IMR-90 (cell line): ENCODE results near the gene ZSCAN25. TPM values are rescaled to one million over a fixed set of nuclear protein-coding genes. Genes with fewer than 3 reads are reported as not detected.

ENCODE experiments used
- ATAC-seq: fragments of 200-7000 bp; cut with Tn5 transposase; 2 replicates; pipeline ENCODE4 v1.9.1; 2020; ENCODE audit warnings: low read depth, mild to moderate bottlenecking, moderate library complexity
- BruUV-seq: library from RNA; stranded (reverse); fragments of 400-500 nt; replicated peaks from 2 replicates; lab custom pipeline; 2021; lab: Mats Ljungman, UMichigan
- CTCF ChIA-PET: fragments of 300-600 bp; formaldehyde crosslinking; extraction: SDS; loops from one replicate; lab custom pipeline; 2021; ENCODE audit warnings: antibody characterized with exemption; lab: Yijun Ruan, JAX
- POLR2A ChIA-PET: fragments of 300-600 bp; sonication (Branson Sonifier 250); formaldehyde crosslinking; loops from one replicate; lab custom pipeline; 2022; ENCODE audit warnings: antibody characterized with exemption; ENCODE audit not compliant: unreplicated experiment; lab: Charles Lee
- DNase-seq: peaks from one replicate; pipeline ENCODE4 v3.0.0; 2013
- H2AFZ ChIP-seq: replicated peaks from 2 replicates; pipeline ENCODE3; 2013; ENCODE audit warnings: low read length, mild to moderate bottlenecking; ENCODE audit not compliant: poor library complexity
- H2AK5ac ChIP-seq: 2 replicates; pipeline ENCODE4 v1.6.1; 2013; ENCODE audit warnings: low read depth, low read length, inconsistent platforms
- H2AK9ac ChIP-seq: replicated peaks from 2 replicates; pipeline ENCODE3; 2013; ENCODE audit warnings: mild to moderate bottlenecking, low read depth, low read length, moderate library complexity; ENCODE audit not compliant: poor library complexity
- H2BK120ac ChIP-seq: 2 replicates; pipeline ENCODE4 v1.6.1; 2013; ENCODE audit warnings: low read depth, low read length, inconsistent platforms
- H2BK15ac ChIP-seq: 3 replicates; pipeline ENCODE4 v1.6.1; 2013; ENCODE audit warnings: low read depth, low read length, inconsistent platforms
- H2BK20ac ChIP-seq: 2 replicates; pipeline ENCODE4 v1.6.1; 2013; ENCODE audit warnings: low read depth, mild to moderate bottlenecking, inconsistent platforms, low read length, moderate library complexity
- H2BK5ac ChIP-seq: 2 replicates; pipeline ENCODE4 v1.6.1; 2013; ENCODE audit warnings: mild to moderate bottlenecking, low read depth, low read length, inconsistent platforms; ENCODE audit not compliant: poor library complexity, severe bottlenecking
- H3K14ac ChIP-seq: replicated peaks from 2 replicates; pipeline ENCODE4 v1.6.1; 2013; ENCODE audit warnings: low read depth, low read length, inconsistent platforms
- H3K18ac ChIP-seq: 2 replicates; pipeline ENCODE4 v1.6.1; 2013; ENCODE audit warnings: low read depth, low read length, control low read depth
- H3K23ac ChIP-seq: 2 replicates; pipeline ENCODE4 v1.6.1; 2013; ENCODE audit warnings: low read depth, low read length, inconsistent platforms
- H3K27ac ChIP-seq: 2 replicates; pipeline ENCODE4 v1.5.1; 2013; ENCODE audit warnings: mild to moderate bottlenecking, control low read depth, low read length; ENCODE audit not compliant: insufficient read depth
- H3K27me3 ChIP-seq: 2 replicates; pipeline ENCODE4 v1.6.1; 2013; ENCODE audit warnings: low read length; ENCODE audit not compliant: control insufficient read depth, insufficient read depth
- H3K36me3 ChIP-seq: 2 replicates; pipeline ENCODE4 v1.6.1; 2013; ENCODE audit warnings: low read length, mixed read lengths; ENCODE audit not compliant: control insufficient read depth, insufficient read depth
- H3K4ac ChIP-seq: 2 replicates; pipeline ENCODE4 v1.6.1; 2013; ENCODE audit warnings: low read depth, low read length, inconsistent platforms
- H3K4me1 ChIP-seq: 2 replicates; pipeline ENCODE4 v1.6.1; 2013; ENCODE audit warnings: low read length, mixed read lengths; ENCODE audit not compliant: control insufficient read depth, insufficient read depth
- H3K4me2 ChIP-seq: 2 replicates; pipeline ENCODE4 v1.6.1; 2013; ENCODE audit warnings: low read depth, mild to moderate bottlenecking, control low read depth, low read length, moderate library complexity
- H3K4me3 ChIP-seq: 2 replicates; pipeline ENCODE4 v1.5.1; 2013; ENCODE audit warnings: low read depth, mild to moderate bottlenecking, control low read depth, low read length, moderate library complexity; ENCODE audit not compliant: insufficient read depth
- H3K56ac ChIP-seq: 2 replicates; pipeline ENCODE4 v1.6.1; 2013; ENCODE audit warnings: low read length, inconsistent platforms; ENCODE audit not compliant: insufficient read depth; ENCODE audit errors: extremely low read depth
- H3K79me1 ChIP-seq, 2 experiments: 2 replicates each; pipeline ENCODE4 v1.6.1; 2013; ENCODE audit warnings: low read length in 2 of 2, inconsistent platforms in 1 of 2, low read depth in 1 of 2
- H3K9ac ChIP-seq: 2 replicates; pipeline ENCODE4 v1.6.1; 2013; ENCODE audit warnings: low read depth, low read length, control low read depth
- H3K9me1 ChIP-seq: 2 replicates; pipeline ENCODE4 v1.6.1; 2013; ENCODE audit warnings: low read length, inconsistent platforms; ENCODE audit not compliant: insufficient read depth
- H3K9me3 ChIP-seq: 2 replicates; pipeline ENCODE4 v1.6.1; 2013; ENCODE audit warnings: low read length; ENCODE audit not compliant: control insufficient read depth, insufficient read depth
- H4K20me1 ChIP-seq: 2 replicates; pipeline ENCODE4 v1.6.1; 2013; ENCODE audit warnings: low read length, inconsistent platforms; ENCODE audit not compliant: insufficient read depth
- H4K5ac ChIP-seq: 2 replicates; pipeline ENCODE4 v1.6.1; 2013; ENCODE audit warnings: mild to moderate bottlenecking, low read depth, low read length, control low read depth
- H4K8ac ChIP-seq, 2 experiments: 2 replicates each; pipeline ENCODE4 v1.6.1; 2013; ENCODE audit warnings: low read depth in 2 of 2, low read length in 2 of 2, control low read depth in 1 of 2, inconsistent platforms in 1 of 2
- H4K91ac ChIP-seq: 2 replicates; pipeline ENCODE4 v1.6.1; 2013; ENCODE audit warnings: low read depth, low read length, inconsistent platforms; ENCODE audit not compliant: insufficient read depth
- CTCF ChIP-seq: conservative IDR thresholded peaks from 2 replicates; pipeline ENCODE4 v1.5.1; 2012; ENCODE audit warnings: mild to moderate bottlenecking, low read depth, low read length, improper control_type of control experiment
- ELK1 ChIP-seq: fragments of 150-350 bp; IDR thresholded peaks from 2 replicates; pipeline ENCODE4 v1.6.1; 2016; ENCODE audit warnings: low read depth, mild to moderate bottlenecking, low read length, moderate library complexity, borderline replicate concordance
- MAFK ChIP-seq: IDR thresholded peaks from 2 replicates; pipeline ENCODE4 v1.6.1; 2012; ENCODE audit warnings: low read depth, low read length, improper control_type of control experiment
- MAZ ChIP-seq: IDR thresholded peaks from 2 replicates; pipeline ENCODE4 v1.6.1; 2012; ENCODE audit warnings: low read depth, mild to moderate bottlenecking, low read length, improper control_type of control experiment, moderate library complexity, borderline replicate concordance
- MXI1 ChIP-seq: IDR thresholded peaks from 2 replicates; pipeline ENCODE4 v1.6.1; 2012; ENCODE audit warnings: low read depth, mild to moderate bottlenecking, low read length, moderate library complexity, borderline replicate concordance
- NFE2L2 ChIP-seq: fragments of 150-350 bp; IDR thresholded peaks from 2 replicates; pipeline ENCODE4 v1.6.1; 2016; ENCODE audit warnings: low read depth, mild to moderate bottlenecking, low read length
- RCOR1 ChIP-seq: IDR thresholded peaks from 2 replicates; pipeline ENCODE4 v1.6.1; 2012; ENCODE audit warnings: mild to moderate bottlenecking, low read length, improper control_type of control experiment; ENCODE audit not compliant: insufficient replicate concordance
- RFX5 ChIP-seq: IDR thresholded peaks from 2 replicates; pipeline ENCODE4 v1.8.0; 2012; ENCODE audit warnings: low read depth, mild to moderate bottlenecking, low read length, moderate library complexity
- WGBS, 2 experiments: methylation state at CpG; one replicate each; pipeline versions ENCODE4 v1.1.5 to v1.1.7; 2013; ENCODE audit warnings: missing lambda C conversion rate in 2 of 2; ENCODE audit not compliant: insufficient read length in 1 of 2; ENCODE audit errors: extremely low coverage in 2 of 2; 5-methylcytosine and 5-hydroxymethylcytosine counted together
- dilution Hi-C: fragments of 300-500 bp; cut with HindIII; formaldehyde crosslinking; loops from one replicate; pipeline ENCODE4 v1.14.3; 2018; ENCODE audit warnings: low sequenced_read_pairs; ENCODE audit not compliant: unreplicated experiment
- in situ Hi-C: fragments of 300-500 bp; cut with MboI; formaldehyde crosslinking; loops from 3 replicates; pipeline ENCODE4 v1.14.3; 2019; ENCODE audit warnings: low sequenced_read_pairs, inconsistent platforms, mixed read lengths
- intact Hi-C: fragments of 100-400 bp; cut with micrococcal nuclease; formaldehyde crosslinking; loops from 2 replicates; pipeline ENCODE4 v1.10.0; 2022
- polyA plus RNA-seq, 3 experiments: library from polyadenylated mRNA; depleted of rRNA; stranded (reverse); fragments of >200 nt; gene quantifications; 2 replicates each; pipeline ENCODE4 v1.2.3, GENCODE V29; 2012; ENCODE audit warnings: low replicate concordance in 1 of 3
- total RNA-seq: library from RNA; depleted of rRNA; stranded (reverse); fragments of >200 nt; gene quantifications from 2 replicates; pipeline ENCODE4 v1.2.3, GENCODE V29; 2012

Gene ZSCAN25
- total and polyA plus RNA-seq, 2 of the 4 experiments (the other 2 are of a cell fraction) = 6.2 to 9.0 TPM

DNA sequence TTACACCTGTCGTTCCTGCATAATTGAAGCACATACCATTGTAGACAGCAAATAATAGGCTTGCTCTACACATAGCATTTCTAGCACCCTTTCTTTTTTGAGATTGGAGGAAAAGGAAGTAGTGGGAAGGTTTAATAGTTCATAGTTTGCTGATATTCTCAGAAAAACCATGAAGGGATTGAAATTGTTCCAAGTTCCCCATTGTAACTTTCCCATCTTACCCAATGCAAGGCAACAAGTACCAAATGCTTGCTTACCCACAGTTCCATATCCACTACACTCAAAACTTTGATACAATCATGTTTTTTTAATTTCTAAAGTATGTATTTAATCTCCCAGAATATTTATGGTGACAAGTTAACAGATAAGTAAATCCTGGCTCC lies 49.3 kb downstream of the ZSCAN25 start:
- Histone ChIP-seq H3K4me1 (no peaks in the 10 kb centered on the region), H2BK20ac (no peak overlapping the region), H3K79me1 (no peaks in the 10 kb centered on the region), H3K4ac (no peak overlapping the region), H3K36me3 (no peaks in the 10 kb centered on the region), H3K27ac (no peak overlapping the region), H4K5ac (no peak overlapping the region), H2AFZ (no peak overlapping the region), H3K9me1 (0 out of 2 replicates have a peak, but pooled peaks cover 3% of the 10 kb centered on the region), H3K56ac (no peak overlapping the region), H3K9ac (no peak overlapping the region), H4K20me1 (no peaks in the 10 kb centered on the region), H2BK5ac (no peak overlapping the region), H3K4me3 (no peak overlapping the region), H2BK15ac (no peak overlapping the region), H4K91ac (no peak overlapping the region), H3K18ac (no peak overlapping the region), H3K23ac (no peak overlapping the region), H2BK120ac (no peak overlapping the region), H2AK9ac (no peak overlapping the region), H3K14ac (no peak overlapping the region), H3K27me3 (no peaks in the 10 kb centered on the region), H3K4me2 (no peak overlapping the region), H3K9me3 (no peaks in the 10 kb centered on the region), H4K8ac (no peak overlapping the region), H2AK5ac (no peak overlapping the region)
- in situ Hi-C loops (no loop called here), dilution Hi-C loops (no loop called here), intact Hi-C loops (no loop called here)
- no TSS peak for BruUV-seq
- no peak for DNase-seq
- TF ChIP-seq MXI1 = no peak
- TF ChIP-seq ELK1 = no peak
- no peak for TF ChIP-seq RFX5
- no peak for TF ChIP-seq RCOR1
- TF ChIP-seq MAFK = no peak
- TF ChIP-seq MAZ = no peak
- no peak for TF ChIP-seq NFE2L2
- no peak for TF ChIP-seq CTCF
- WGBS, 2 experiments = no CpG with 5 or more reads among the region's 1 CpG
- POLR2A ChIA-PET = no interaction called here
- ATAC-seq = no peak
- CTCF ChIA-PET = no interaction called here
